22Rv1 (cell line): Measurements from ENCODE around the gene CALML6.

ENCODE experiments used
- CTCF ChIP-seq: fragments of 450-650 bp; IDR thresholded peaks from 2 replicates; pipeline ENCODE4 v1.5.1; 2017; ENCODE audit warnings: mild to moderate bottlenecking
- ZFX ChIP-seq: fragments of 450-650 bp; IDR thresholded peaks from 2 replicates; pipeline ENCODE4 v1.6.1; 2017; ENCODE audit warnings: antibody characterized with exemption, borderline replicate concordance

GRCh38 chr1:1918901-1919303 is 3.8 kb downstream of the CALML6 start, which contains the start of gene TMEM52:
- peak; percentile 49 for TF ChIP-seq CTCF
- TF ChIP-seq ZFX, result no peak
